HEK293 (cell line): ENCODE results near the gene MSANTD1.

Experiments used
- CTCF ChIA-PET: fragments of 350-600 bp; formaldehyde crosslinking; extraction: SDS; loops from one replicate; lab custom pipeline; 2021; ENCODE audit warnings: antibody characterized with exemption; lab: Yijun Ruan, JAX
- POLR2A ChIA-PET: fragments of 300-600 bp; formaldehyde crosslinking; extraction: SDS; loops from one replicate; lab custom pipeline; 2020; ENCODE audit warnings: antibody characterized with exemption, inconsistent platforms; lab: Yijun Ruan, JAX
- H3K27ac ChIP-seq: fragments of 200-500 bp; sonication (Bioruptor generic); 2 replicates; pipeline ENCODE4 v1.5.1; 2014; ENCODE audit warnings: low read depth, low read length, control low read depth, inconsistent platforms; ENCODE audit errors: extremely low read depth
- H3K36me3 ChIP-seq, 2 experiments: fragments of 200-500 bp in 1 of 2; sonication (Bioruptor generic) in 1 of 2; 1 replicate in 1 of 2; 2 replicates in 1 of 2; pipeline ENCODE4 v1.5.1; 2014 to 2017; ENCODE audit warnings: inconsistent platforms in 2 of 2, low read length in 2 of 2; ENCODE audit not compliant: control insufficient read depth in 2 of 2, insufficient read depth in 1 of 2
- H3K4me1 ChIP-seq: fragments of 200-500 bp; sonication (Bioruptor generic); 2 replicates; pipeline ENCODE4 v1.5.1; 2014; ENCODE audit warnings: mild to moderate bottlenecking, low read length, inconsistent platforms; ENCODE audit not compliant: control insufficient read depth, insufficient read depth
- H3K4me3 ChIP-seq: 2 replicates; pipeline ENCODE4 v1.5.1; 2011; ENCODE audit warnings: low read depth, mild to moderate bottlenecking, control low read depth, low read length, moderate library complexity
- H3K9me3 ChIP-seq: fragments of 200-500 bp; sonication (Bioruptor generic); 2 replicates; pipeline ENCODE4 v1.5.1; 2014; ENCODE audit warnings: low read depth, low read length, inconsistent platforms; ENCODE audit not compliant: control insufficient read depth, insufficient read depth
- KLF8 ChIP-seq: fragments of 450-650 bp; formaldehyde crosslinking; IDR thresholded peaks from 2 replicates; pipeline ENCODE4 v1.5.1; 2016; ENCODE audit warnings: missing biosample characterization, missing genetic modification characterization
- PRDM10 ChIP-seq: fragments of 450-650 bp; formaldehyde crosslinking; IDR thresholded peaks from 2 replicates; pipeline ENCODE4 v1.5.1; 2016; ENCODE audit warnings: missing biosample characterization, missing genetic modification characterization
- SCRT1 ChIP-seq: fragments of 450-650 bp; formaldehyde crosslinking; IDR thresholded peaks from 2 replicates; pipeline ENCODE4 v1.5.1; 2016; ENCODE audit warnings: missing biosample characterization, missing genetic modification characterization, borderline replicate concordance
- SCRT2 ChIP-seq: fragments of 450-650 bp; formaldehyde crosslinking; IDR thresholded peaks from 2 replicates; pipeline ENCODE4 v1.5.1; 2016; ENCODE audit warnings: missing biosample characterization, missing genetic modification characterization
- TRIM28 ChIP-seq: IDR thresholded peaks from 2 replicates; pipeline ENCODE4 v1.6.1; 2011; ENCODE audit warnings: low read length, control low read depth, borderline replicate concordance
- ZBTB11 ChIP-seq: fragments of 450-650 bp; formaldehyde crosslinking; conservative IDR thresholded peaks from 2 replicates; pipeline ENCODE4 v1.5.1; 2016; ENCODE audit warnings: low read depth, missing biosample characterization, missing genetic modification characterization
- ZEB2 ChIP-seq: fragments of 450-650 bp; formaldehyde crosslinking; IDR thresholded peaks from 2 replicates; pipeline ENCODE4 v1.5.1; 2016; ENCODE audit warnings: missing biosample characterization, missing genetic modification characterization
- ZNF19 ChIP-seq: fragments of 450-650 bp; formaldehyde crosslinking; IDR thresholded peaks from 2 replicates; pipeline ENCODE4; 2016; ENCODE audit warnings: missing biosample characterization, missing genetic modification characterization, low read depth
- ZNF23 ChIP-seq: fragments of 450-650 bp; formaldehyde crosslinking; IDR thresholded peaks from 2 replicates; pipeline ENCODE4 v1.5.1; 2016; ENCODE audit warnings: missing biosample characterization, missing genetic modification characterization, borderline replicate concordance
- ZNF24 ChIP-seq: fragments of 450-650 bp; formaldehyde crosslinking; IDR thresholded peaks from 2 replicates; pipeline ENCODE4 v1.5.1; 2016; ENCODE audit warnings: missing biosample characterization, missing genetic modification characterization
- ZNF529 ChIP-seq: fragments of 450-650 bp; formaldehyde crosslinking; IDR thresholded peaks from 2 replicates; pipeline ENCODE4 v1.5.1; 2017; ENCODE audit warnings: missing genetic modification characterization, missing biosample characterization; ENCODE audit not compliant: insufficient replicate concordance
- ZNF548 ChIP-seq: fragments of 450-650 bp; formaldehyde crosslinking; IDR thresholded peaks from 2 replicates; pipeline ENCODE4 v1.5.1; 2016; ENCODE audit warnings: missing biosample characterization, missing genetic modification characterization
- ZNF654 ChIP-seq: fragments of 450-650 bp; formaldehyde crosslinking; IDR thresholded peaks from 2 replicates; pipeline ENCODE4 v1.5.1; 2016; ENCODE audit warnings: low read depth, missing biosample characterization, missing genetic modification characterization
- ZNF830 ChIP-seq: fragments of 450-650 bp; IDR thresholded peaks from 2 replicates; pipeline ENCODE4 v1.5.0; 2018; ENCODE audit warnings: missing biosample characterization, missing genetic modification characterization, low read depth, mild to moderate bottlenecking, moderate library complexity

Gene MSANTD1

GRCh38 chr4:3255611-3256186 lies 6.7 kb downstream of the MSANTD1 start:
- ChIA-PET CTCF (no interaction called here), POLR2A (no interaction called here)
- no peaks in the 10 kb centered on the region for H3K9me3 ChIP-seq
- no peak overlapping the region for H3K27ac ChIP-seq
- no peak for TF ChIP-seq ZNF24 (tag by site-specific recombination)
- no peak for TF ChIP-seq TRIM28
- TF ChIP-seq ZNF548 (tag by site-specific recombination) = no peak
- TF ChIP-seq KLF8 = no peak
- no peak for TF ChIP-seq ZNF529
- no peak for TF ChIP-seq ZEB2
- no peak for TF ChIP-seq ZNF19 (tag by site-specific recombination)
- no peak for TF ChIP-seq ZNF830 (tag by site-specific recombination)
- TF ChIP-seq ZBTB11 (tag by site-specific recombination) = no peak
- no peak for TF ChIP-seq ZNF654 (tag by site-specific recombination)
- no peak for TF ChIP-seq ZNF23 (tag by site-specific recombination)
- no peaks in the 10 kb centered on the region for H3K36me3 ChIP-seq
- no peak overlapping the region for H3K4me3 ChIP-seq
- H3K4me1 ChIP-seq = no peaks in the 10 kb centered on the region

- no peak overlapping the region for H3K4me3 ChIP-seq
- no peaks in the 10 kb centered on the region for H3K36me3 ChIP-seq
- POLR2A ChIA-PET = no interaction called here
- CTCF ChIA-PET = no interaction called here
- no peaks in the 10 kb centered on the region for H3K9me3 ChIP-seq
- TF ChIP-seq SCRT2 (tag by site-specific recombination) (peak; percentile 75), SCRT1 (tag by site-specific recombination) (0 out of 2 replicates have a peak, but pooled peaks have one; percentile 35), PRDM10 (tag by site-specific recombination) (no peak)
- H3K27ac ChIP-seq = no peak overlapping the region
- no peaks in the 10 kb centered on the region for H3K4me1 ChIP-seq
These were observed 7.5 kb downstream of the MSANTD1 start for GRCh38 chr4:3256230-3257102.
